H1 (cell line): ENCODE data around the gene CGB3.
A peak's percentile ranks its signal among the peaks of the same experiment; 100 is the strongest.

Experiments
- EZH2 ChIP-seq: fragments of 200-600 bp; sonication (generic); IDR thresholded peaks from 2 replicates; pipeline ENCODE4 v1.7.1; 2012; ENCODE audit warnings: low read depth, mild to moderate bottlenecking, moderate library complexity, low read length, inconsistent platforms; ENCODE audit not compliant: severe bottlenecking
- POLR2A ChIP-seq, 2 experiments: IDR thresholded peaks; 1 replicate in 1 of 2; 2 replicates in 1 of 2; pipeline ENCODE4 v1.6.1; 2011; ENCODE audit warnings: low read depth in 2 of 2, low read length in 2 of 2, mild to moderate bottlenecking in 2 of 2; ENCODE audit errors: control extremely low read depth in 1 of 2
- TF ChIP-seq, protein P1 (sequence below), 3 experiments: IDR thresholded peaks; 1 replicate in 2 of 3; 2 replicates in 1 of 3; pipeline versions ENCODE4 v1.5.1 to v1.6.1; 2011; ENCODE audit warnings: low read length in 3 of 3, mild to moderate bottlenecking in 3 of 3, inconsistent platforms in 2 of 3, low read depth in 1 of 3, moderate library complexity in 1 of 3; ENCODE audit not compliant: insufficient read depth in 1 of 3; ENCODE audit errors: control extremely low read depth in 1 of 3
- TF ChIP-seq, protein P2 (sequence below): IDR thresholded peaks from 2 replicates; pipeline ENCODE4 v1.6.1; 2012; ENCODE audit warnings: inconsistent platforms
- TF ChIP-seq, protein P3 (sequence below): IDR thresholded peaks from 2 replicates; pipeline ENCODE4 v1.6.1; 2011; ENCODE audit warnings: low read length, improper control_type of control experiment

DNA sequence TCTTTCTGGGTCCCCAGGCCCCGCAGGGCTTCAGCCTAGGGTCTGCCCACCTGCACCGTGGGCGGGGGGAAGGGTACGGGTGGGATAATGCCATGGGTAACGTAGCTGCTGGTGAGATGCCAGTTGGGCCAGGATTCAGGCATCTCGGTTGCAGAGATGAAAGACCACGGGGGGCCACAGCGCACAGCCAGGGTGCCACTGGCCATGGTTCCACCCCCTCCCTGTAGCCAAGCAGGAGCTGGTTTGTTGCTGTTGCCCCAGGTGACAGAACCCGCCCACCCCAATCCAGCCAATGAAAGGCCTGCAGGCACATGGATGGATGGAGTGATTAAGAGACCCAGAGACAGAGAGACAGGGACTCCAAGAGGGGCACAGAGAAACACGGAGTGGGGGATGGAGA is 34.4 kb upstream of the CGB3 start:
- TF ChIP-seq, protein P1, sequence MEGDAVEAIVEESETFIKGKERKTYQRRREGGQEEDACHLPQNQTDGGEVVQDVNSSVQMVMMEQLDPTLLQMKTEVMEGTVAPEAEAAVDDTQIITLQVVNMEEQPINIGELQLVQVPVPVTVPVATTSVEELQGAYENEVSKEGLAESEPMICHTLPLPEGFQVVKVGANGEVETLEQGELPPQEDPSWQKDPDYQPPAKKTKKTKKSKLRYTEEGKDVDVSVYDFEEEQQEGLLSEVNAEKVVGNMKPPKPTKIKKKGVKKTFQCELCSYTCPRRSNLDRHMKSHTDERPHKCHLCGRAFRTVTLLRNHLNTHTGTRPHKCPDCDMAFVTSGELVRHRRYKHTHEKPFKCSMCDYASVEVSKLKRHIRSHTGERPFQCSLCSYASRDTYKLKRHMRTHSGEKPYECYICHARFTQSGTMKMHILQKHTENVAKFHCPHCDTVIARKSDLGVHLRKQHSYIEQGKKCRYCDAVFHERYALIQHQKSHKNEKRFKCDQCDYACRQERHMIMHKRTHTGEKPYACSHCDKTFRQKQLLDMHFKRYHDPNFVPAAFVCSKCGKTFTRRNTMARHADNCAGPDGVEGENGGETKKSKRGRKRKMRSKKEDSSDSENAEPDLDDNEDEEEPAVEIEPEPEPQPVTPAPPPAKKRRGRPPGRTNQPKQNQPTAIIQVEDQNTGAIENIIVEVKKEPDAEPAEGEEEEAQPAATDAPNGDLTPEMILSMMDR (IDR thresholded peaks at IDR 0.05; ENCODE audit: control extremely low read depth in 1 of 3, insufficient read depth in 1 of 3, low read depth in 1 of 3, low read length in 3 of 3) = no peak
- TF ChIP-seq, protein P2, sequence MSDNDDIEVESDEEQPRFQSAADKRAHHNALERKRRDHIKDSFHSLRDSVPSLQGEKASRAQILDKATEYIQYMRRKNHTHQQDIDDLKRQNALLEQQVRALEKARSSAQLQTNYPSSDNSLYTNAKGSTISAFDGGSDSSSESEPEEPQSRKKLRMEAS = peak; percentile 58
- TF ChIP-seq EZH2 = no peak
- TF ChIP-seq, protein P3, sequence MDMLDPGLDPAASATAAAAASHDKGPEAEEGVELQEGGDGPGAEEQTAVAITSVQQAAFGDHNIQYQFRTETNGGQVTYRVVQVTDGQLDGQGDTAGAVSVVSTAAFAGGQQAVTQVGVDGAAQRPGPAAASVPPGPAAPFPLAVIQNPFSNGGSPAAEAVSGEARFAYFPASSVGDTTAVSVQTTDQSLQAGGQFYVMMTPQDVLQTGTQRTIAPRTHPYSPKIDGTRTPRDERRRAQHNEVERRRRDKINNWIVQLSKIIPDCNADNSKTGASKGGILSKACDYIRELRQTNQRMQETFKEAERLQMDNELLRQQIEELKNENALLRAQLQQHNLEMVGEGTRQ = no peak
- TF ChIP-seq POLR2A (IDR thresholded peaks at IDR 0.05; ENCODE audit: control extremely low read depth in 1 of 2, low read depth in 2 of 2, low read length in 2 of 2) = no peak
